CD8-positive, alpha-beta memory T cell (primary cell): ENCODE results near the gene FAP. TPM values are rescaled to one million over a fixed set of nuclear protein-coding genes. Genes with fewer than 3 reads are reported as not detected.

Source experiments
- polyA plus RNA-seq: library from polyadenylated mRNA; unstranded; fragments of 300-500 nt; fragmentation: Illumina TruSeq; gene quantifications from one replicate; pipeline ENCODE4 v1.2.3, GENCODE V29; 2021
- total RNA-seq, 2 experiments: library from RNA; stranded (reverse); gene quantifications; one replicate each; pipeline ENCODE4 v1.2.3, GENCODE V29; 2021

Gene FAP
- total and polyA plus RNA-seq, 3 experiments from 2014 or later: not detected

Other genes starting within 250 kb of the FAP start
- gene DPP4, start 169.2 kb downstream of the FAP start, total RNA-seq: 10 to 100 TPM; 14.6 to 15.4 TPM
- 71.7 TPM for gene DPP4, start 169.2 kb downstream of the FAP start, polyA plus RNA-seq
- gene GCG, start 91.2 kb downstream of the FAP start, total RNA-seq: not detected
- gene GCG, start 91.2 kb downstream of the FAP start, polyA plus RNA-seq: not detected
- gene IFIH1, start 75.2 kb upstream of the FAP start, total RNA-seq: 10 to 100 TPM; 16.8 to 17.9 TPM
- 19.7 TPM for gene IFIH1, start 75.2 kb upstream of the FAP start, polyA plus RNA-seq
- gene GCA, start 100.7 kb upstream of the FAP start, total RNA-seq: 10 to 100 TPM; 15.2 to 15.8 TPM
- 14.0 TPM for gene GCA, start 100.7 kb upstream of the FAP start, polyA plus RNA-seq